Nephron progenitor cell (in vitro differentiated cells): ENCODE results near the gene TENT4A.

Experiments used
- DNase-seq: peaks from one replicate; pipeline ENCODE4 v3.0.0; 2021
- H3K27ac Mint-ChIP-seq: 2 replicates; pipeline ENCODE4 v1.8.0; 2021; ENCODE audit warnings: mild to moderate bottlenecking, moderate library complexity, mixed read lengths
- H3K27me3 Mint-ChIP-seq: 2 replicates; pipeline ENCODE4 v1.8.0; 2021; ENCODE audit warnings: mild to moderate bottlenecking, low read depth, mixed read lengths; ENCODE audit not compliant: poor library complexity
- H3K36me3 Mint-ChIP-seq: 2 replicates; pipeline ENCODE4 v1.8.0; 2021; ENCODE audit warnings: low read depth, mixed read lengths
- H3K4me1 Mint-ChIP-seq: 2 replicates; pipeline ENCODE4 v1.8.0; 2021; ENCODE audit warnings: mixed read lengths
- H3K4me3 Mint-ChIP-seq: 2 replicates; pipeline ENCODE4 v1.8.0; 2021; ENCODE audit warnings: mild to moderate bottlenecking, moderate library complexity, mixed read lengths
- H3K9me3 Mint-ChIP-seq: 2 replicates; pipeline ENCODE4 v1.8.0; 2021; ENCODE audit warnings: mild to moderate bottlenecking, moderate library complexity, mixed read lengths
- TF ChIP-seq, protein P1 (sequence below): fragments of 200-600 bp; sonication (generic); IDR thresholded peaks from 2 replicates; pipeline ENCODE4 v1.5.0; 2021; ENCODE audit warnings: antibody characterized with exemption

Gene TENT4A

DNA sequence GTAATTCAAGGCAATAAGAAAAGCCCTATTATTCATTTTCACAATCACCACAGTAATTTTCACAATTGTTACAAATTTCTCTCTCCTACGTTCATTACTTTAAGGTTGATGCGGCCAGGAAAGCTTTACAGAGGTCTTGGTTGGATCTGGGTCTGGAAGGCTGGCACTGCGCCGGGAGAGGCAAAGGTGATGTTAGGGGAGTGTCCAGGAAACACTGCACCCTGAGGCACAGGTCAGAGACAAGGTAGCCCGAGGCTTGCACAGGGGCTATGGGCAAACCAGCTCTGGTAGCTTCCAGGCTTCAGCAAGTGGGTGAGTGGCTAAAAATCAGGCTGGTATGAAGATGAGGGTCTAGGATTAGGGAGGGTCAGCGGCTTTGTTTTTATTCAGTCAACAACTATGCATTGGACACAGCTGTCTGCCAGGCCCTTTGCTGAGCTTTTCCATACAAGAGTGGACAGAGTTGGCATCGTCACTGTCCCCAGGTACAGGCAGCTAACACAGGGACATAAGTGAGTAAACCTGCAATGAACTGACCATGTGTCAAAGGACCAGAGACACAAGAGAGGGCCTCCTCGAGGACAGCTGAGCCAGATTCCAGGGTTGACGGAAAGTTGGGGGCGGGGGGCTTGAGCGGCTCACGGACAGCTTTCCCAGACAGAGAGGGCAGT is 12.4 kb upstream of the TENT4A start:
- H3K4me1 Mint-ChIP-seq, result no peaks in the 10 kb centered on the region
- no peak for DNase-seq
- peaks cover 25% of the 10 kb centered on the region for H3K27me3 Mint-ChIP-seq
- no peaks in the 10 kb centered on the region for H3K9me3 Mint-ChIP-seq
- TF ChIP-seq, protein P1, sequence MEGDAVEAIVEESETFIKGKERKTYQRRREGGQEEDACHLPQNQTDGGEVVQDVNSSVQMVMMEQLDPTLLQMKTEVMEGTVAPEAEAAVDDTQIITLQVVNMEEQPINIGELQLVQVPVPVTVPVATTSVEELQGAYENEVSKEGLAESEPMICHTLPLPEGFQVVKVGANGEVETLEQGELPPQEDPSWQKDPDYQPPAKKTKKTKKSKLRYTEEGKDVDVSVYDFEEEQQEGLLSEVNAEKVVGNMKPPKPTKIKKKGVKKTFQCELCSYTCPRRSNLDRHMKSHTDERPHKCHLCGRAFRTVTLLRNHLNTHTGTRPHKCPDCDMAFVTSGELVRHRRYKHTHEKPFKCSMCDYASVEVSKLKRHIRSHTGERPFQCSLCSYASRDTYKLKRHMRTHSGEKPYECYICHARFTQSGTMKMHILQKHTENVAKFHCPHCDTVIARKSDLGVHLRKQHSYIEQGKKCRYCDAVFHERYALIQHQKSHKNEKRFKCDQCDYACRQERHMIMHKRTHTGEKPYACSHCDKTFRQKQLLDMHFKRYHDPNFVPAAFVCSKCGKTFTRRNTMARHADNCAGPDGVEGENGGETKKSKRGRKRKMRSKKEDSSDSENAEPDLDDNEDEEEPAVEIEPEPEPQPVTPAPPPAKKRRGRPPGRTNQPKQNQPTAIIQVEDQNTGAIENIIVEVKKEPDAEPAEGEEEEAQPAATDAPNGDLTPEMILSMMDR, result no peak
- no peaks in the 10 kb centered on the region for H3K36me3 Mint-ChIP-seq
- no peak overlapping the region for H3K4me3 Mint-ChIP-seq
- no peak overlapping the region for H3K27ac Mint-ChIP-seq

DNA sequence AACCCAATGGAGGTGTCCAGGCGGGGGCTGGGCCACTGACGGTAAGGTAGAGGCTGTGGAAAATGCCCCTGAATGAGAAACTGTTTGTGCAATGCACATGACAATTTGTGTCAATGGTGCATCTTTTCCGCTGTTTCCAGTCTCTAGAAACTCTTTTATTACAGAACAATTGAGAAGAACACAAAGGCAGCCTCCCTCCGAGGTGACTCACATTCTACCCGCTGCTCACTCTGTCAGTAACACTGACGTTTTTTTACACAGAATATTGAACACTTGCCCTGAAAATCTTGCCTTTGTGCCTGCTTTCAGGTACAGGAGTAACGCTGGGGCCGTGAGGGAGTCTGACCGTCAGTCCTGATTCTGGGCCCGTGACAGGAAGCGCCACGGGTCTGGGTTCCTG is 11.7 kb upstream of the TENT4A start:
- Mint-ChIP-seq H3K27me3 (peaks cover 23% of the 10 kb centered on the region), H3K27ac (no peak overlapping the region)

DNA sequence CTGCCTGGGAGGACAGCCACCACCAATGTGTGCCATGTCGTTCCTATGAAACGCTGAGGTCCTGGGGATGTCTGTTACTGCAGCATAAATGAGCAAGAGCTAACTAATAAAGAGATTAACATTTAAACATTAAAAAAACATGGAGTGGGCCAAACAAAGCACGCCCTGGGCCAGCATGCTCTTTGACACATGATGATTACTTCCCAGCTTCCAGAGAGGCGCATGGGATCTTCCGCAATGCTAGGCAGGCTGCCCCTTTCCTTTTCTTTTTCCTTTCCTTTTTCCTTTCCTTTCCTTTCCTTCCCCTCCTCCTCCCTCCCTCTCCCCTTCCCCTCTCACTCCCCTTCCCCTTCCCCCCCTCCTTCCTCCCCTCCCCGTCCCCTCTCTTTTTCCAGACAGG is 10.6 kb upstream of the TENT4A start:
- TF ChIP-seq, protein P1, result no peak
- Mint-ChIP-seq H3K27me3 (peaks cover 21% of the 10 kb centered on the region), H3K4me3 (no peak overlapping the region), H3K4me1 (no peaks in the 10 kb centered on the region), H3K36me3 (no peaks in the 10 kb centered on the region), H3K9me3 (no peaks in the 10 kb centered on the region), H3K27ac (no peak overlapping the region)
- DNase-seq, result no peak

More for the DNA sequence above, 11.7 kb upstream of the TENT4A start:
- Mint-ChIP-seq H3K4me1 (no peaks in the 10 kb centered on the region), H3K4me3 (no peak overlapping the region), H3K36me3 (no peaks in the 10 kb centered on the region), H3K9me3 (no peaks in the 10 kb centered on the region)
- DNase-seq, result no peak
- TF ChIP-seq, protein P1, result no peak

DNA sequence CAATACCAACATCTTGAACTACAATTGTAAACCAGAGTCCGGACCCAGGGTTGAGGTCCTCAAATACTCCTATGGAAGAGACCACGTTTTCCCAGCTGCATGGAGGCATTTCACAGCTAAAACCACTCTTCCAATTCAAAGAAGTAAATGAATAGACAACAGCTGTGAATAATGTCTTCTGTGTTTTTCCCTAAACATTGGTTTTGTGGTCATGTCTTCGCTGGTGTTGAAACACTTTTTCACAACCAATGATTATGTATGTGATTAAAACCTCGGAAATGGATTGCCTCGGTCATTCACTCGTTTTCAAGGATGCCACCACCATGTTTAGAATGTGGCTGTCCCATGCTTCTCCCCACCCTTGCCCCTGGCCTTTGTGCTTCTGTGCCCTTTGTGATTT is 9.4 kb upstream of the TENT4A start:
- no peak overlapping the region for H3K27ac Mint-ChIP-seq
- no peak overlapping the region for H3K4me3 Mint-ChIP-seq
- H3K36me3 Mint-ChIP-seq, result no peaks in the 10 kb centered on the region

DNA sequence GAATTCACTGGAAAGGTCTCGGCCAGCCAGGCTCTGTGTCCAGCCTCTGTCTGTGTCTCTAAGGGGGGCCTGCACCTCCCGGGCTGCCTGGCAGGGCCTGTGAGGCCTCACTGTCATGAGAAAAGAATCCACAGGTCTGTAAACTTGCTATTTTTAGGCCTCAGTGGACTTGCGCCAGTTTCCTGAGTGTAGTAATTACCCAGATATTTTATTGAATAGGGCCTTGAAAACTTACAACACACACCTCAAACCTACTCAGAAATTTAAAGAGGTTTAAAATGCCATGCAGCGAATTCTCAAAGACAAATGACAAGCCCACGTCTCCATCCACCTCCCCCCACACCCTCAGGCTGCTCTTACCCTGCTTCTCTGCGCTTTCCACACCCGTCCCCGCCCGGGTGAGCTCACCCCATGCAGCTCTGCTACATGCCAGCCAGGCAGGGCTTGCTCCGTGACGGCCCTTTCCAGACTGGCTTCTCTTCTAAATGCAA is 8.8 kb upstream of the TENT4A start:
- no peaks in the 10 kb centered on the region for H3K9me3 Mint-ChIP-seq

More for the DNA sequence above, 9.4 kb upstream of the TENT4A start:
- Mint-ChIP-seq H3K4me1 (peaks cover 4% of the 10 kb centered on the region), H3K27me3 (peaks cover 19% of the 10 kb centered on the region), H3K9me3 (no peaks in the 10 kb centered on the region)
- no peak for DNase-seq
- TF ChIP-seq, protein P1, result no peak

More for the DNA sequence above, 8.8 kb upstream of the TENT4A start:
- H3K4me3 Mint-ChIP-seq, result no peak overlapping the region
- H3K36me3 Mint-ChIP-seq, result no peaks in the 10 kb centered on the region
- peaks cover 19% of the 10 kb centered on the region for H3K27me3 Mint-ChIP-seq
- no peak for DNase-seq
- TF ChIP-seq, protein P1, result no peak
- peaks cover 5% of the 10 kb centered on the region for H3K4me1 Mint-ChIP-seq
- peak overlapping the region; percentile 19 for H3K27ac Mint-ChIP-seq
